Measurements from ENCODE around the gene CLK2. TPM values are rescaled to one million over a fixed set of nuclear protein-coding genes. Genes with fewer than 3 reads are reported as not detected.

CLK2 gene
- total and polyA plus RNA-seq, 2 of the 13 experiments (the other 11 are each of a cell fraction or from before 2014, with no cell fraction given) = 20.1 to 73.5 TPM

GRCh38 chr1:155300553-155301329, 27.4 kb upstream of the CLK2 start (continued):
- peak; percentile 89 for TF ChIP-seq TFE3 (CRISPR knock-in tag; IDR thresholded peaks at IDR 0.05)
- no peak for TF ChIP-seq MBNL3 (CRISPR knock-in tag; conservative IDR thresholded peaks at IDR 0.05)
- TF ChIP-seq ZNF816 (CRISPR knock-in tag; IDR thresholded peaks at IDR 0.05; ENCODE audit: borderline replicate concordance) = peak; percentile 89
- peak; percentile 95 for TF ChIP-seq ZNF264 (CRISPR knock-in tag; IDR thresholded peaks at IDR 0.05)
- TF ChIP-seq IKZF4 (CRISPR knock-in tag; IDR thresholded peaks at IDR 0.05; ENCODE audit: borderline replicate concordance, low read depth, not compliant biosample characterization) = peak; percentile 84
- TF ChIP-seq PREB (CRISPR knock-in tag; IDR thresholded peaks at IDR 0.05) = no peak
- TF ChIP-seq RFX3 (CRISPR knock-in tag; IDR thresholded peaks at IDR 0.05) = no peak
- peak; percentile 51; the same call in 1 of the 2 replicates for TF ChIP-seq ZNF275 (CRISPR knock-in tag; IDR thresholded peaks at IDR 0.05; ENCODE audit: borderline replicate concordance)
- no peak for TF ChIP-seq REL (CRISPR knock-in tag; conservative IDR thresholded peaks at IDR 0.05)
- TF ChIP-seq ZNF552 (CRISPR knock-in tag; IDR thresholded peaks at IDR 0.05; ENCODE audit: borderline replicate concordance) = no peak
- peak; percentile 22; the same call in 1 of the 2 replicates for TF ChIP-seq GMEB2 (CRISPR knock-in tag; IDR thresholded peaks at IDR 0.05; ENCODE audit: low read depth)
- TF ChIP-seq STAG1 (CRISPR knock-in tag; IDR thresholded peaks at IDR 0.05) = 0 out of 2 replicates have a peak, but pooled peaks have one; percentile 13
- TF ChIP-seq RBM22 (optimal IDR thresholded peaks at IDR 0.05; ENCODE audit: low read length) = no peak
- TF ChIP-seq ZNF709 (CRISPR knock-in tag; IDR thresholded peaks at IDR 0.05) = 0 out of 2 replicates have a peak, but pooled peaks have one; percentile 68
- peak; percentile 89; the same call in 1 of the 2 replicates for TF ChIP-seq HINFP (CRISPR knock-in tag; IDR thresholded peaks at IDR 0.05; ENCODE audit: low read depth)
- TF ChIP-seq HOXD1 (CRISPR knock-in tag; IDR thresholded peaks at IDR 0.05) = peak; percentile 81; the same call in 1 of the 2 replicates
- TF ChIP-seq SATB2 (CRISPR knock-in tag; IDR thresholded peaks at IDR 0.05) = peak; percentile 57; the same call in 1 of the 2 replicates
- peak; percentile 21; the same call in 1 of the 2 replicates for TF ChIP-seq GABPB1 (CRISPR knock-in tag; IDR thresholded peaks at IDR 0.05)
- TF ChIP-seq DMAP1 (CRISPR knock-in tag; IDR thresholded peaks at IDR 0.05) = peak; percentile 61
- no peak; the same call in 1 of the 2 replicates for TF ChIP-seq ZNF251 (CRISPR knock-in tag; IDR thresholded peaks at IDR 0.05)
- no peak for TF ChIP-seq CBX2 (IDR thresholded peaks at IDR 0.05; ENCODE audit: low read depth, low read length)
- TF ChIP-seq CBX2 (CRISPR knock-in tag; IDR thresholded peaks at IDR 0.05; ENCODE audit: low read depth) = no peak

Data from HepG2 (cell line).